ENCODE results near the gene RSPO1. TPM values are rescaled to one million over a fixed set of nuclear protein-coding genes. Genes with fewer than 3 reads are reported as not detected.

The RSPO1 gene
- total and polyA plus RNA-seq, 2 of the 13 experiments (the other 11 are each of a cell fraction or from before 2014, with no cell fraction given): not detected

- TF ChIP-seq ZNF512 (CRISPR knock-in tag; IDR thresholded peaks at IDR 0.05) (no peak), RFXAP (CRISPR knock-in tag; IDR thresholded peaks at IDR 0.05; ENCODE audit: borderline replicate concordance) (peak; percentile 48; the same call in 1 of the 2 replicates), RAD51 (IDR thresholded peaks at IDR 0.05; ENCODE audit: borderline replicate concordance) (peak; percentile 67; the same call in 1 of the 2 replicates), ZBTB20 (CRISPR knock-in tag; IDR thresholded peaks at IDR 0.05; ENCODE audit: borderline replicate concordance, low read depth) (peak; percentile 67; the same call in 1 of the 2 replicates), DNMT3B (CRISPR knock-in tag; conservative IDR thresholded peaks at IDR 0.05) (no peak), ZBTB49 (CRISPR knock-in tag; IDR thresholded peaks at IDR 0.05; ENCODE audit: borderline replicate concordance) (no peak), ZNF24 (IDR thresholded peaks at IDR 0.05) (no peak), ZBTB25 (CRISPR knock-in tag; IDR thresholded peaks at IDR 0.05) (no peak), ZNF713 (CRISPR knock-in tag; IDR thresholded peaks at IDR 0.05) (no peak), KLF12 (CRISPR knock-in tag; IDR thresholded peaks at IDR 0.05; ENCODE audit: borderline replicate concordance) (no peak), SMARCC2 (IDR thresholded peaks at IDR 0.05) (no peak), SAFB2 (CRISPR knock-in tag; IDR thresholded peaks at IDR 0.05; ENCODE audit: borderline replicate concordance, low read depth) (no peak), HOXA5 (CRISPR knock-in tag; IDR thresholded peaks at IDR 0.05) (no peak), BATF2 (CRISPR knock-in tag; IDR thresholded peaks at IDR 0.05) (no peak), SP140L (CRISPR knock-in tag; IDR thresholded peaks at IDR 0.05; ENCODE audit: borderline replicate concordance) (no peak), KLF16 (CRISPR knock-in tag; IDR thresholded peaks at IDR 0.05) (no peak; a peak in 1 of 4 replicates), REST (IDR thresholded peaks at IDR 0.05; ENCODE audit: borderline replicate concordance in 1 of 2, low read depth in 1 of 2, low read length in 2 of 2) (no peak), SMAD9 (CRISPR knock-in tag; IDR thresholded peaks at IDR 0.05) (no peak), KDM5B (CRISPR knock-in tag; IDR thresholded peaks at IDR 0.05; ENCODE audit: borderline replicate concordance) (peak; percentile 94; the same call in 1 of the 2 replicates)
Observed at GRCh38 chr1:37595440-37596181, 39.1 kb downstream of the RSPO1 start, which contains the start of gene GNL2 (continued).
